GM08714 (cell line): ENCODE measurements around the gene HSF2BP.
"Not testable (repeated sequence)": the region's sequence is repeated elsewhere in the genome, so short reads cannot be mapped to it uniquely, and the experiment has no call there.

Experiments
- H3K4me3 ChIP-seq: fragments of 200-500 bp; sonication (Bioruptor generic); 2 replicates; pipeline ENCODE4 v1.5.1; 2014; ENCODE audit warnings: mild to moderate bottlenecking, low read length, inconsistent platforms

Gene HSF2BP

DNA sequence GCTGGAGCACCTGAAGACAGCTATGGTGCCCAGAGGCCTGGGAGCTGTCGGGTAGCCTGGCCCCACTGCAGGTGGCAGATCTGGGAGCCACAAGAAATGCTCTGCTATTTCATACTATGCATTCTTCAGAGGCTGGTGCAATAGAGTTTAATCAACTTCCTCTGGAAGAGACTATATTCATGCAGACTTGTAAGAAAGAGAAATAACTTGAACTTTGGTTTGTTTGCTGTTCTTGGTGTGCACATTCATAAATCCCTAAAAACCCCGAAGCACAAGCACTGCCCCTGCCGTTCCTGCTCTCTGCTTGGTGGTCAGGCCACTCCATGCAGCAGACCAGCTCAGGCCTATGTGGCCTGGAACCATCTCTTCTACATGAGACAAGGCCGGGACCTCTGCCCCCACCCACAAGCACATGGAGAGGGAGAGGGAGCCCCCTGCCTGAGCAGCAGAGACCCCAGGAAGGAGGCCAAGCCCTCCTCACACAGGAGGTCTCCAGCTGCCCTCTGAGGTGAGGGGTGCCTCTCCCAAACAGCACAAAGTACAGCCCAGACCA lies 142.9 kb downstream of the HSF2BP start:
- H3K4me3 ChIP-seq = not testable (repeated sequence)

DNA sequence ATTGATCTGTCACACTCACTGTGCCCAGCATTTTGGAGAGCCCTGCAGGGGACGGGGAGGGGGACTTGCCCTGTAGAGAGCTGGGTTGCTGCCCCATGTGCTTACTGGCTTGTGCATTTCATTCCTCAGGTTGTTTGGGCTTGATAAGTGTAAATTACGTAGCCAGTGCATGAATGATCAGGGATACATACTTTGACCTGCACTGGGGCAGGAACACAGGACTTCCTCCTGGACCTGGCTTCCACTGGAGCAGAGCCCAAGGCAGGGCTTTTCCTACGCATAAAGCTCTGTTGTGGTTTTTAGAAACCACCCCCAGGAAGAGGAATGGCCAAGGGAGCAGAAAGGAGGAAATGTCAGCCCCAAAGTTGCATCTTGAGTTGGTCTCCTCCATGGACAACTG lies 144.5 kb downstream of the HSF2BP start:
- not testable (repeated sequence) for H3K4me3 ChIP-seq

DNA sequence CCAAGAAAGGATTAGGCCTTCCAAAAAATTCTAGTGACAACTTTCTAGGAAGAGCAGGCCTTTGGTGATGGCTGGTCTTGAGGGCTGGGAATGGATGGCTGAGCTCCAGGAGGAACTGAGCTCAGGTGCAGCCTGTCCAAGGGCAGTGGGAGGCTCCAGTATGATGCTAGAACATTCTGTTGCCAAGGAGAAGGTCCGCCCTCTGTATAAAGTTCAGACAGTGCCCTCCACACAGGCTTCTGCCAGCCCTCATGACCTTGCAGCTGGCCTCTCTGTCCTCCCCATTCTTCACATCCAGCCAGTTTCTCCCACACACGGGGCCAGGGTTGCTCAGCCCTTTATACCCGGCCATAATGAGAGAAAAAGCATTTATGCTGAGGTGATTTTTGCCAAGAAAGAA lies 146.3 kb downstream of the HSF2BP start:
- not testable (repeated sequence) for H3K4me3 ChIP-seq

DNA sequence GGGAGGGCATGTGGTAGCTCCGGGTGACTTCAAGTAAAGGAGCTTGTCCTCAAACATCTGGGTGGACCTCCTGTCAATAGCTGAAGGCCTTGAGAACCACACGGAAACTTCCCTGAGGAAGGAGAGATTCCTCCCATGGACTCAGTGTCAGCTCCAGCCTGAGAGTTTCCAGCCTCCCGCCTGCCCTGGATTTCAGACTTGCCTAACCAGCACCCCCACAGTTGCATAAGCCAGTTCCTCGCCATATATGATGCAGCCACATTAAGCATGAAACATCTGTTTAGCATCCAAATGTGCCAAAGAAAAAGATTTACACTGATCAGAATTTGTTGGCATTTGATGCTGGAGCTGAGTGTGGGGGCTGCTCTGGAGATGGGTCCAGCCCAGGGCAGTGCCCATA lies 148.1 kb downstream of the HSF2BP start:
- H3K4me3 ChIP-seq = not testable (repeated sequence)

DNA sequence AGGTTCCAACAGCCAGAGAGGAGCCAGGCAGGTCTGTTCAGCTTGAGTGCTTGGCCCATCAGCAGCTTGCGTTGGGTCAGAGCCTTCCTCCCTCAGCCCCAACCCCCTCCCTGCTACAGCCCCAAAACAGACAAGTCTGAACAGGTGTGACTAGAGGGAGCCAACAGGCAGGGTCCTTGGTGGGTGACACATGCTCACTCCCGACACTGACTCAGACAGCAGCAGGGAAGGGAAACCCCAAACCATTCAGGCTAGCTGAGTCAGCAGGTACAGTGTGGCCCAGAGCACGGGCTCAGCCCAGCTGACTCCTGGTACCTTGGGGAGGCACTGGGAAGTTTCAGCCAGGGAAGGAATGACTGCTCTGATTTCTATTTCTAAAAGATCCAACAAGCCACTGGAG lies 148.6 kb downstream of the HSF2BP start:
- not testable (repeated sequence) for H3K4me3 ChIP-seq

DNA sequence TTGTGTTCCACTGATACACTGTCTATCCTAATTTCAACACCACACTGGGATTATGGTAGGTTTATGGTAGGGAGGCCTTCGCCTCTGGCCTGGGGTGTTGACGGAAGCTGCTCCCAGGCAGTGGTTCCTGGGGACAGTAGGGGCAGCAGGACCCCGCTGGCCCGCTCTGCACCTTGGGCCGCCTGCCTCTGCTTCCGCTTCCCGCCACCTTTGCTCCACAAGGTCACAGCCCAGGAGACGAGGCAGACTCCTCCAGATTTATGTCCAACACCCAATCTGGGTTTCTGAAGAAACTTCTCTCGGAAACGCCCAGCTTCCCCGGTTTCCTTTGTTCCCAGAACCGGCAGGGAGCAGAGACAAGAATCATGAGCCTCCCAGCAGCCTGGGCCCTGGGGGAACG lies 155.4 kb downstream of the HSF2BP start:
- H3K4me3 ChIP-seq = not testable (repeated sequence)

DNA sequence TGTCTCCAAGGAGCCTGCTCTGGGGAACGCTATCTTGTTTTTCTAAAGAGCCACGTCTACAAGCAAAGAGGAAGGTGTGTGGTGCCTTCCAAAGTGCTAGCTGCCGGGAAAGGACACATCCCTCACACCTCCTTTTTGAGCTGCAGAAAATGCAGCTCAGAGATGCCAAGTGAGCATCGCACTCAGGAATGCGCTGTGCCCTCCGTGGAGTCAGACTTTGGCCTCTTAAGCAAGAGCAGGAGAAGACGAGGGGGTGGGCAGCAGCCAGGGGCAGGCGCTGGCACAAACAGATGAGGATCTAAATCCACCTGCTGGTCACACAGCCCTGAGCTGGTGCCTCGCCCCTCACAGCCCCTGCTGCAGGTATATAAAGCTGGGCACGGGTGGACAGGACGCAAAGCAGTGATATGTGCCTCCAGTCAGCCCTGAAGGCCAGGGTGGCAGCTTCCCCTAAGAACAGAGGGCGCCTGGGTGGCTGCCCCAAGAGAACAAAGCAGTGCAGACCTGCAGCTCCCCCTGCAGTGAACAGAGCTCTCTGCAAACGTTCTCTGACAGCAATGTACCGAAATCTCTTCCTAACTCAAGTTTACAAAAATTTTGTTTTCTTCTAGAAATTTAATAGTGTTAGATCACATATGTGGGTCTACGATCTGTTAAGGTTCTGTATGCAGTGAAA lies 156.1 kb downstream of the HSF2BP start:
- not testable (repeated sequence) for H3K4me3 ChIP-seq

DNA sequence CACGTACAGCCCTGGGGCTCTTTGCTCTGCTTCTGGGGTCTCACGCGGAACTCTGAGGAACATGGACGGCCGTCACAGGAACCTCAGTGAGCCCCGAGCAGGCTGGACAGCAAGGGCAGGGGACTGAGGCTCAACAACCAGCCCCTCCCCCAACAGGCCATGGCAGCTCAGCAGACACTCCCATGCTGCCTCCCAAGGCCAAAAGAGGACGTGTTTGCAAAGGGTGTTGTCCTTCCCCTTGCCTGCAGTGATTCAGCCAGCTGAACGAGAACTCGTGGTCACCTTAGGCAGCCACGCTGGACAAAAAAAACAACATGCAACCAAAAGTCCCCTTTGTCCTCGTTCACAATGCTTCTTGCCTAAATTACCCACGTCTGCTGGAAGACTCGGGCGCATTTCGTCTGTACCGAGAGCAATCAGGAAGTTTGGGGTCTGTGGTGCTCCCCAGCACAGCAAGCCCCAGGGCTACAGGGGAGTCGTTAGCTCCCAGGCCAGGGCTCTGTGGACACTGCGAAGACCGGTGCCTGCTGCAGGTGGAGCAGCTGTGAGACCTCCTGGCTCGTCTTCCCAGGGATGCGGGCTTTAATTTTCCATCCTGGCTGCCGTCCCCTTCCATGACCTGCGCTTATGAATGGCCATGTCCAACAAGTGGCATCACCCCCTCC lies 156.7 kb downstream of the HSF2BP start:
- H3K4me3 ChIP-seq = not testable (repeated sequence)

DNA sequence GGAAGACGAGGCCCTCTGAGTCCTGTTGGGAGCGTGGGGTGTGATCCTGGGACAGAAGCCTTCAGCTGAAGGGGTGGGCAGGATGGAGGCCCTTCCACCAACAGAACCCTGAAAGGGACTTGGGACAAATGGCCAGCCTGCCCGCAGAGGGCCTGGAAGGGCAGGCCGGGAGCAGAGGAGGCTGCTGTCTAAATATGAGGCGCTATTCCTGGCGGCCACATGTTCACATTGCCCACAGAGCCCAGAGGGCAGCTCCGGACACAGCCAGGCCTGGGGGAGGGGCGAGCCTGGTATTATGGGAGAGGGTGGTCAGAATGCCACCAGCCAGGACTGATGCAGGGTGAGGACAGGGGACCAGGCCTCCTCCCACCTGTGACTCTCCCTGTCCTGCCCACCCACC lies 160.4 kb downstream of the HSF2BP start:
- H3K4me3 ChIP-seq = not testable (repeated sequence)

DNA sequence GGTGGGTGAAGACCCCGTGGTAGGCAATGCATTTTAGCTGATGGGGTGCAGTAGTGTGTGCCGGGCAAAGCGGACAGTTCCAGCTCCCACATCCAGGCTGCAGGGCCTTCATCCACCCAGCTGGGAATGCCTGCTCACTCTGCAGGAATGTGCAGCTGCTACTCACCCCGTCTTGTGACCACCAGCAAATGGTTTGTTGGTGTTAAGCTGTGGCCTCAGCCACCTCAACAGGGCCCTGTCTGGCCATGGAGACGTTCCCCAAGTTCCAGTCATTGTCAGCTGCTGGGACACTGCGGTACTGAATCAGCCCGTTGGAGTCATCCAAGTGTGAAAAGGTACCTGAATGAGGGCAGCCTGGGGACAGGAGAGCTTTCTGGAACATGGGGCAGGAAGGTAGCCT lies 161.2 kb downstream of the HSF2BP start:
- H3K4me3 ChIP-seq = not testable (repeated sequence)

DNA sequence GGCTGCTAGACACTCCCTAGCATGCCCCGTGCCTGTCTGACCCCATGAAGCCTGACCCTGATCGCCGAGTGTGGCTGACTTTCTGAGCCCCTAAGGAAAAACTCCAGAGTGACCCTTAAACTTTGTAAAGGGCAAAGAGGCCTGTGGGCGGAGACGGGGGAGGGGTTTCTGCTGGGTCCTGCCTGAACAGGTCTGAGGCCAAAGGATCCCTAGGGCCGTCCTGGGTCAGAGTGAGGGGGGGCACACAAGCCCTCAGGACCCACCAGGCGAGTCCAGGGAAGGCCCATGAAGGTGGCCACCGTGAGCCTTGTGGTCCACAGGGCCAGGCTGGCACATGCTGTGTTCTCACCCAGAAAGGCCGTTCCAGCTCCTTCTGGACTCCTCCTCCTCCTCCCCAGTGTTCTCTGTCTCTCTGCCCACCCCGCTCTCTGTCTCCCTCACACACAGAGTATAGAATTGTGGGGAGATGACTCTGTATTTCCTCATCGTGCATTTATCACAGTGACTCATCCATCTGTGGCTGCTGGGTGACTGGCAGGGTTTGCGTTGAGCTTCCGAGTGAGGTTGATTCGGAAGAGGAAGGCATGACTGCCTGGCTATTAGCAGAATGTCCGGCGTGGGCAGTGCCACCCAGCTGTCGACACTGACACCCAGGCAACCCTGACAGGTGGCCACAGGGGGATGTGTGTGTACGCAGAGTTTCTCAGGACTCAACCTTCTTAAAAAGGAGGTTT lies 164.8 kb downstream of the HSF2BP start:
- H3K4me3 ChIP-seq = not testable (repeated sequence)

DNA sequence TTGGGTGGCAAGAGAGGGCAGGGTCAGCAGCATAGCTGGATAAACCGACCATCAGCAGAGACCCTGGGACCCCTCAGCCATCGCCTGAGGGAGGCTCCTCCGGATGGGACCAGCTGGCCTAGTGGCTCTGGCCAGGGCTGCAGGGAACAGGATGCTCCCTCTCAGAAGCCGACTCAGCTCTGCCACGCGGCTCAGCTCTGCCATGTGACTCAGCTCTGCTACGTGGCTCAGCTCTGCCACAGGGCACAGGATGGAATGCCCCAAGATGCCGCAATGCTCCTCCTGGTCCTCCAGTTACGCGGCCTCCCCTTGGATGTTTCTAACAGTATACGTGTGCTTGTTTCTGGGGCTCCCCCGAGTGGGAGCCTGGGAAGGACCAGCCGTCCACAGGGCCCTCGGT lies 165.8 kb downstream of the HSF2BP start:
- H3K4me3 ChIP-seq = not testable (repeated sequence)

DNA sequence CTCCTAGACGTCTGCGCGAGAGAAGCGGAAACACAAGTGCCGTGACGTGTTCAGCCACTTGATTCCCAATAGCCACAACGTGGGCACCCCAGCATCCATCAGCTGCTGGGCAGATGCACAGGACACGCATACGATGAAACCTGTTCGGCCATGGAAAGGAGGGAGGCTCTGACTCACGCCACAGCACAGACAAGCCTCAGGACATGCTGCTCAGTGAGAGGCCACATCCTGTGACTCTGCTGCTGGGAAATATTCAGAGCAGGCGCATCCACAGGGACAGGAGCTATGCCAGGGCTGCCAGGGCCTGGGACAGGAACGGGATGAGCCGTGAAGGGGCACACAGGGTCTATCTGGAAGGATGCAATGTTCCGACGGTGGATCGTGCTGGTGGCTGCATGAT lies 171.1 kb downstream of the HSF2BP start:
- not testable (repeated sequence) for H3K4me3 ChIP-seq

DNA sequence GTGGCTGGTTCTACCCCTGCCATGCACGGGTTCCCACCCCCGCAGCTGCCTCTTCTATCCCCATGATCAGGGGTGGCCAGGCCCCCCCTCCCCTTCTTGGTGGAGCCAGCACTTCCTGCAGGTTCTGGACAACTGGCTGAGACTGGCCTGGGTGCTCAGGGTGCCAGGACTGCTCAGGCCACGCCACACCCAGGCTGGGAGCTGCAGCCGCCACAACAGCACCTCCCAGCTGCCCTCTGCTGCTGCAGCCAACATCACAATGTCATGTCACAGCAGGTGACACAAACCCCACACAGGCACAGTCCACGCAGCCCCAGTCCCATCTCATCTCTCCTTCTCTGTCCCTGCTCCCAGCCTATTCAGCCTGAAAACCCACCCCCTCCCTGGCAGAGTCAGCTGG lies 173.2 kb downstream of the HSF2BP start:
- H3K4me3 ChIP-seq = not testable (repeated sequence)

DNA sequence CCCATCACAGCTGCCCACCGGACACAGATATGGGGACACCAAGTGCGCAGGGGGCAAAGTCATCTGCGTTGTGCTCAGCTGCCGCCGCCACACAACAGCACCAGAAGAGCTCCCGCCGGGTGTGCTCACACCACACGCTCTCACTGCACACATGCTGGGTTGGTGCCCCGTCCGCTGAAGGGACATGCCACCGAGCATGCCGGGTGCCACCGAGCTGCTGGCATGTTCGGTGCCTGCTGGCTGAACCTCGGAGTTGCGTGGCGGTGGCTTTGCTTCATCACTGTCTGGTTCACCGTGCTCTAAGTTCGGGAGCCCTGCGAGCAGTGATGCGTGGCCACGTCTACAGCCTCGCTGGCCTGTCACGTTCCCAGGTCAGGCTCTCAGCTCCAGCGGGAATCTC lies 174.3 kb downstream of the HSF2BP start:
- not testable (repeated sequence) for H3K4me3 ChIP-seq

DNA sequence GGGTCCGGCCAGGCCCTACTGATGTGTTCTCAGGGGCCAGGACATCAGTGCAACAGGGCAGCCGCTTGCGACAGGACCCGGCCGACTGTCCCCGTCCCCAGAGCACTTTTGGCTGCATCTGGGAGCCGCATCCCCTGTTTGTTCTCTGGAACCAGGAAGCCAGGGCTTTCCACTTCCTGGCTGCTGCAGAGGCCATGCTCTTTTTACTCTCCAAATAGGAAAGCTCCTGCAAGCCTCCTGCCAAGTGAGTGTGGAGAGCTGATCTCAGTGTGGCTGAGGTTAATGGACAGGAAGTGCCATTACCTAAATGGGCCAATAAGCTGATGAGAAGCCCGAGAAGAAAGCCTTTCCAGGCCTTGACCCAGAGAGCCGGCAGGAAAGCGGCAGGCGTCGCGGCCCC lies 180.1 kb downstream of the HSF2BP start:
- not testable (repeated sequence) for H3K4me3 ChIP-seq
